WERI-Rb-1 (cell line): ENCODE results near the gene TSPAN16.
A peak's percentile ranks its signal among the peaks of the same experiment; 100 is the strongest.

Source experiments
- DNase-seq: peaks from one replicate; pipeline ENCODE4 v3.0.0-alpha.2; 2020
- H3K27ac ChIP-seq: fragments of 250-450 bp; sonication (Bioruptor Pico); 2 replicates; pipeline ENCODE4 v1.5.1; 2020; ENCODE audit warnings: mild to moderate bottlenecking, moderate library complexity
- H3K27me3 ChIP-seq: fragments of 250-450 bp; sonication (Bioruptor Pico); 2 replicates; pipeline ENCODE4 v1.5.1; 2021; ENCODE audit warnings: mild to moderate bottlenecking, low read depth, moderate library complexity; ENCODE audit not compliant: insufficient read depth, severe bottlenecking
- H3K36me3 ChIP-seq: fragments of 250-450 bp; sonication (Bioruptor Pico); 2 replicates; pipeline ENCODE4 v1.5.1; 2020; ENCODE audit warnings: mild to moderate bottlenecking, moderate library complexity
- H3K4me3 ChIP-seq: 2 replicates; pipeline ENCODE4 v1.5.1; 2011; ENCODE audit warnings: low read depth, mild to moderate bottlenecking, control low read depth, low read length
- H3K9me3 ChIP-seq: fragments of 250-450 bp; sonication (Bioruptor Pico); 2 replicates; pipeline ENCODE4 v1.5.1; 2021; ENCODE audit warnings: mild to moderate bottlenecking, moderate library complexity; ENCODE audit not compliant: severe bottlenecking
- TF ChIP-seq, protein P1 (sequence below): IDR thresholded peaks from 2 replicates; pipeline ENCODE4 v1.5.1; 2011; ENCODE audit warnings: low read depth, mild to moderate bottlenecking, control low read depth, inconsistent platforms, low read length

Gene TSPAN16

GRCh38 chr19:11355160-11356073, 59.5 kb downstream of the TSPAN16 start, which contains the start of gene PLPPR2:
Gene PLPPR2, plus strand, starts transcription at chr19:11355432. Its CDS starts 2,242 bp downstream, at chr19:11357674.
- DNase-seq: peak; percentile 97
- TF ChIP-seq, protein P1, sequence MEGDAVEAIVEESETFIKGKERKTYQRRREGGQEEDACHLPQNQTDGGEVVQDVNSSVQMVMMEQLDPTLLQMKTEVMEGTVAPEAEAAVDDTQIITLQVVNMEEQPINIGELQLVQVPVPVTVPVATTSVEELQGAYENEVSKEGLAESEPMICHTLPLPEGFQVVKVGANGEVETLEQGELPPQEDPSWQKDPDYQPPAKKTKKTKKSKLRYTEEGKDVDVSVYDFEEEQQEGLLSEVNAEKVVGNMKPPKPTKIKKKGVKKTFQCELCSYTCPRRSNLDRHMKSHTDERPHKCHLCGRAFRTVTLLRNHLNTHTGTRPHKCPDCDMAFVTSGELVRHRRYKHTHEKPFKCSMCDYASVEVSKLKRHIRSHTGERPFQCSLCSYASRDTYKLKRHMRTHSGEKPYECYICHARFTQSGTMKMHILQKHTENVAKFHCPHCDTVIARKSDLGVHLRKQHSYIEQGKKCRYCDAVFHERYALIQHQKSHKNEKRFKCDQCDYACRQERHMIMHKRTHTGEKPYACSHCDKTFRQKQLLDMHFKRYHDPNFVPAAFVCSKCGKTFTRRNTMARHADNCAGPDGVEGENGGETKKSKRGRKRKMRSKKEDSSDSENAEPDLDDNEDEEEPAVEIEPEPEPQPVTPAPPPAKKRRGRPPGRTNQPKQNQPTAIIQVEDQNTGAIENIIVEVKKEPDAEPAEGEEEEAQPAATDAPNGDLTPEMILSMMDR: no peak
- peak within 1 kb of the TSS; percentile 53 for H3K4me3 ChIP-seq

DNA sequence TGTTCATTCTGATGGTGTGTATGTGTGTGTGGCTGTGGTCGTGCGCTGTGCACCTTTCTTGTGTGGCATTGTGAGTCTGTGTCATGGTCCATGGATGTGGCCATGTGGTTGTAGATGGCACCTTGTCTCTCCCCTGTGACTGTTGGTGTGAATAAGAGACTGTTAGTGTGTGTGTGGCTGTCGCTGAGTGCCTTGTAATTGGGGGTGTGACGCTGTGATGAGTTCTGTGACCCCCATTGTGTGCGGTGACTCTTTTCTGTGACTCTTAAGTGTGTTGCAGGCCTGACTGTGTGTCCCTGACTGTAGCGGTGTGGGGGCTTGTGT, 60.1 kb downstream of the TSPAN16 start:
- Histone ChIP-seq H3K27me3 (no peaks in the 10 kb centered on the region), H3K4me3 (peak overlapping the region; percentile 53), H3K9me3 (no peaks in the 10 kb centered on the region), H3K27ac (no peak overlapping the region; the same call in 1 of the 2 replicates), H3K36me3 (peaks cover 16% of the 10 kb centered on the region)
- no peak for DNase-seq
- TF ChIP-seq, protein P1: no peak

More at GRCh38 chr19:11355160-11356073, 59.5 kb downstream of the TSPAN16 start, which contains the start of gene PLPPR2:
- no peaks in the 10 kb centered on the region for H3K27me3 ChIP-seq
- H3K27ac ChIP-seq: peak within 1 kb of the TSS; percentile 62
- H3K36me3 ChIP-seq: peaks cover 10% of the 10 kb centered on the region; the same call in 1 of the 2 replicates
- no peaks in the 10 kb centered on the region for H3K9me3 ChIP-seq

DNA sequence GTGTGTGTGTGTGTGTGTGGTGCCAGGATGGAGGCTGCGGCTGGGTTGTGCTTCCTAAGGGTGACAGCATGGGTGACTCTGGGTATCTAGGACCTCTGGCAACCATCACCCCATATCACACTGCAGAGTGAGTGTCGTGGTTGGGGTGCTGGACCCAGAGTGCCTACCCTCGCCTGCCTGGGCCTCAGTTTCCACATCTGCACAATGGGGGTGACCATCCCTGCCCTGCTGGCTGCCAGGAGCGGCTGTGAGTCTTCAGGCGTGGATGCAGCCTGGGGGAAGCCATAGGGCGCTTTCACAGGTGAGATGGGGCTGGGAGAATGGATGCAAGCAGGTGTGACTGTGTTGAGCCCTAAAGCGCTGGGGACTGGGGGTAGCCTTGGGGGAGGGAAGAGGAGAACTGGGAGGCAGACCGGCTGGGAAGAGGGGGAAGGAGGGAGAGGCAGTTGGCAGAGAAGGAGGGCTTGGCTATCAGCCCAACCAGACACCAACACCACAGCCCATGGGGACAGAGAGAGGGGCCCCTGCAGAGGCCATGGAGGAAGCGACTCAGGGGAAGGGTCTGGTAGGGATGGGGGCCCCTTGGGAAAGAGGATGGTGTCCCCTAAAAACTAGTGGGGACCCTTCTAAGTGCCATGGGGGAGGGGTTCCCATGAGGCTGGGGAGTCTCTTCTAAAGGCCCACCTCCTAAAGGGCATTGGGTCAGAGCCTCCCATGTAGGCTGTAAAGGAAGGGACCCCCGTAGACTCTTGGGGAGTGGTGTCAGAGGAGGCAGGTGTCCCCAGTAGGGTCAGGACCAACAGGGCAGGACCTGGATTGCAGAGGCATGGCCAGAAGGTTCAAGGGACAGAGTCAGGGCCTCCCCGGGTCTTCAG, 61.0 kb downstream of the TSPAN16 start:
- Histone ChIP-seq H3K36me3 (peaks cover 25% of the 10 kb centered on the region), H3K27ac (no peak overlapping the region), H3K4me3 (no peak overlapping the region), H3K9me3 (no peaks in the 10 kb centered on the region), H3K27me3 (no peaks in the 10 kb centered on the region)
- DNase-seq: no peak
- TF ChIP-seq, protein P1: no peak

- no peak overlapping the region for H3K27ac ChIP-seq
- no peak for DNase-seq
- peaks cover 41% of the 10 kb centered on the region for H3K36me3 ChIP-seq
- no peaks in the 10 kb centered on the region for H3K9me3 ChIP-seq
- no peaks in the 10 kb centered on the region for H3K27me3 ChIP-seq
- no peak overlapping the region for H3K4me3 ChIP-seq
- TF ChIP-seq, protein P1: no peak
Measured at GRCh38 chr19:11359421-11359820, 63.5 kb downstream of the TSPAN16 start.

GRCh38 chr19:11361037-11361770, 65.2 kb downstream of the TSPAN16 start:
- no peaks in the 10 kb centered on the region for H3K9me3 ChIP-seq
- H3K27ac ChIP-seq: no peak overlapping the region
- peak; percentile 69 for DNase-seq
- no peak overlapping the region for H3K4me3 ChIP-seq
- TF ChIP-seq, protein P1: no peak
- no peaks in the 10 kb centered on the region for H3K27me3 ChIP-seq
- H3K36me3 ChIP-seq: peaks cover 53% of the 10 kb centered on the region
